HG03460 (cell line): Measurements from ENCODE around the gene HMGB2.

Experiments used
- ATAC-seq: cut with Tn5 transposase; IDR thresholded peaks from one replicate; pipeline ENCODE4 v1.9.1; 2021; ENCODE audit not compliant: unreplicated experiment

HMGB2 gene

DNA sequence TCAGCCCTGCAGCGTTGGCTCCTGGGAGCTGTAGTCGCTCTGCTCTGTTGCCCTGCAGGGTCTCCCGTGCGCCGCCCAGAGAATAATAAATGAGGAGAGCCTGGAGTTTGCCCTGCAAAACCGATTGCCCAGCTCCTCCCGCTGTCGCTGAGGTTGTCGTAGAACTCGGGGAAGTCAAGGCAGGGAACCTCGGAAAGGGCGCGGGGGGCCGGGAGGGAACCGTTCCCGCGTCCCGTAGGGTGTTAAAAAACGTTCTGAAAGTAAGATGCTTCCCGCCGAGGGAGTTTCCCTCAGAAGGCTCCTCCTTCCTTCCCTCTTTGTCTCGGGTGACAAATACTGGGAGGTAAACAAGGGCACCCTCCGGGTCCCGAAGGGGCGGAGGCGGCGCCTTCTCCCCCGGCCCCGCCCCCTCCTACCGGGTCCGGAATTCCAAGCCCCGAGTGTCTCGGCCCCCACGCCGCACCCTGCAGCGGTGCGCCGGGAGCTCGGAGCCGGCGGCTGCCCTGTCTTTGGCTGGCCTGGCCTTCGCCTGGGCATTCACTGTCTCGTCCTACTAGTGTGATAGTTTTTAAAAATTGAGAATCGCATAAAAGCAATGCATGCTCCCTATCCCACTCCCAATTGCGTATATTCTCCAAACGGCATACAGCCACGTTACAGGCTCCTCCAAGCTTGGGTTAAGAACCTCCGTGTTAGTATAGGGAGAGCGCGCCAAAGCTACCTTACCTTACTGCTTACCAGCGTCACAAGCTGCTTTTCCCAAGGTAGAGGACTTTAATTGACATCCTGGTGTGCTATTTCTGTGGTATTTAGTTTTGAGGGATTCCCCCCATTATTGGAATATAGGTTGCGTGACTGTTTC is 964 bp upstream of the HMGB2 start:
- ATAC-seq = peak; percentile 31

DNA sequence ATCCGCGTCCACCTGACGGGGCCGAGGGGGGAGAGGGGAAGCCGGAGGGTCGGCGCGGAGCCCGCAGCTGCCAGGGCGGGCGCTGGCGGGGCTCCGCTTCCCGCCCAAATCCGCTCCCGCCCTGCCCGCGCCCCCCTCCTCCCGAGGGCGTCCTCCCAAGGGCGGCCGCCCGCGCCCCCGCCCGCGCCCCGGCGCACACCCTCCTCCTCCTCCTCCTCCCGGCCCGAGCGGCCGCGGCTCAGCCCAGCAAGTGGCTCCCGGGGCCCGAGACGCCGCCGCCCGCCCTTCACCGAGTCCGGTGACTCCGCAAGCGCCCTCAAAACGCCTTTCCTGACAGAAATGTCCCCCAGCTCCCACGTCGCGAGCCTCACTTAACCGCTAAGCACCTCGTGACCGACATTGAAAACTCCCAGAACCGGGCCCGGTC is 487 bp downstream of the HMGB2 start:
- peak; percentile 2 for ATAC-seq

DNA sequence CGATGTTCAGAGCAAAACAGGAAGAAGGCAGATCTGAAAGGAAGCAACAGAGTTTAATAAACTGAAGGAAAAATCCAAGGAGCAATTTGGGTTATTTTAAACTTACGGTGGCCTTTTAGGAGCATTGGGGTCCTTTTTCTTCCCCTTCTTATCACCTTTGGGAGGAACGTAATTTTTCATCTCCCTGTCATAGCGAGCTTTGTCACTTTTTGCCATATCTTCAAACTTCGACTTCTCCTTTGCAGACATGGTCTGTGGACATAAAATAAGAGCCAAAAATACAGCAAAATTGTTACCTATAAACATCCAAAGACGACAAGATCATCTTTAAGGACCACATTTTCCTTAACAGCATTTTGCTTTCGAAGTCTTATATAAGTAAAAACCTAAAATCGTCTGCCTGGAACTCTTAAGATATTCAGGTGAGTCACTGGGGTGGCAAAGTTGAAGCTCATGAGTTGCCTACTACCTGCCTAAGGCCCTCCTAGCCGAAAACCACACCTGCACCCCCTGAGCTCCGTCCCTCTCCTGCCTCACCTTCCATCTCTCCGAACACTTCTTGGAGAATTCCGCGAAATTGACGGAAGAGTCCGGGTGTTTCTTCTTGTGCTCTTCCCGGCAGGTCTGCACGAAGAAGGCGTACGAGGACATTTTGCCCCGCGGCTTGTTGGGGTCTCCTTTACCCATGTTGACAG is 1.0 kb downstream of the HMGB2 start:
- ATAC-seq = no peak

DNA sequence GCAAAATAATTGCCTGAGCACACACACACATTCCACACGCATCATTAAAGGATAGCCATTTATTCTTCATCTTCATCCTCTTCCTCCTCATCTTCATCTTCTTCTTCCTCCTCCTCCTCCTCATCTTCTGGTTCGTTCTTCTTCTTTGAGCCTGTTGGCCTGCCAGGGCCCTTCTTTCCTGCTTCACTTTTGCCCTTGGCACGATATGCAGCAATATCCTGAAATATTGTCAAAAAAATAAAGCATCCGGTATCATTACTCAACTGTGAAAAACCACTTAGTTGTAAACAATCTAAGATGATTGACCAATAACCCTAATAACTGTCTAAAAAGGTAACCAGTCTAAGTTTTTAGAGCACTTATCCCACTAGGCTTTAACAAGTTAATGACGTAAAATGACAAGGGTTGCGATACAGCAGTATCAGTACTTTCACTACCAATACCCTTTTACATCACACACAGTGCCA is 2.1 kb downstream of the HMGB2 start:
- ATAC-seq = no peak

DNA sequence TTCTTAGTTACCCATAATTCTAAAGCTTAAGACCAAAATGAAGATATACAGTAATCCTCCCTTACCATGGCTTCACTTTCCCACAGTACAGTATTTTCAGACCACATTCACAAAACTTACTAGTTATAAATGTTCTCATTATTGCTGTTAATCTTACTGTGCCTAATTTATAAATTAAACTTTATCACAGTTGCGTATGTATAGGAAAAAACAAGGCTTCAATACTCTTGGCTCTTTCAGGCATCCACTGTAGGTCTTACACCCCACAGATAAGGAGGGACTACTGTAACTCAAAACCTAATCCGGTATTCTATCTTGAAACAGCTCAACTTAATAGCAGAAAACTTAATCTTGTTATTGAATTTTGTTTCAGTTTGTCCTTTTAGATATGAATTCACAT is 3.6 kb downstream of the HMGB2 start:
- ATAC-seq = no peak

DNA sequence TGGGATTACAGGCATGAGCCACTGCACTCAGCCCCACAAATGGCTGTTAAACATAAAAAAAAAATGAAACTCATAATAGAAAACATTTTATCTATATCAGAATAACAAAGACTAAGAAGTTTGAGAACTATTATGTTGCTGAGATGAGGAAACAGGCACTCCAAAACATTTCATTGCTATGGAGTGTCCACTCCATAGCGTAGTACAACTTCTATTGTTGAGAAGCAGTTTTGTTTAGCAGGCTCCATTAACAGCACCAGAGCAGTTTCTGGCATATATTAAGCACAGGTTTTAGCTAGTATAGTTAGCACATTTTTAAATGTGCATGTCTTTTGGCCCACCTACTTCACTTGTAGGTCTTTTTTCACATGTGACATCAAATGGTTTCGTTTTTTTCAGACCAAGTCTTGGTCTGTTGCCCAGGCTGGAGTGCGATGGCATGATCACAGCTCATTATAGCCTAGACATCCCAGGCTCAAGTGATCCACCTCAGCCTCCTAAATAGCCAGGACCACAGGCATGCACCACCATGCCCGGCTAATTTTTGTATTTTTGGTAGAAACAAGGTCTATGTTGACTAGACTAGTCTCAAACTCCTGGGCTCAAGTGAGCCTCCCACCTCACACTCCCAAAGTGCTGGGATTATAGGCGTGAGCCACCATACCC is 5.8 kb downstream of the HMGB2 start:
- no peak for ATAC-seq

DNA sequence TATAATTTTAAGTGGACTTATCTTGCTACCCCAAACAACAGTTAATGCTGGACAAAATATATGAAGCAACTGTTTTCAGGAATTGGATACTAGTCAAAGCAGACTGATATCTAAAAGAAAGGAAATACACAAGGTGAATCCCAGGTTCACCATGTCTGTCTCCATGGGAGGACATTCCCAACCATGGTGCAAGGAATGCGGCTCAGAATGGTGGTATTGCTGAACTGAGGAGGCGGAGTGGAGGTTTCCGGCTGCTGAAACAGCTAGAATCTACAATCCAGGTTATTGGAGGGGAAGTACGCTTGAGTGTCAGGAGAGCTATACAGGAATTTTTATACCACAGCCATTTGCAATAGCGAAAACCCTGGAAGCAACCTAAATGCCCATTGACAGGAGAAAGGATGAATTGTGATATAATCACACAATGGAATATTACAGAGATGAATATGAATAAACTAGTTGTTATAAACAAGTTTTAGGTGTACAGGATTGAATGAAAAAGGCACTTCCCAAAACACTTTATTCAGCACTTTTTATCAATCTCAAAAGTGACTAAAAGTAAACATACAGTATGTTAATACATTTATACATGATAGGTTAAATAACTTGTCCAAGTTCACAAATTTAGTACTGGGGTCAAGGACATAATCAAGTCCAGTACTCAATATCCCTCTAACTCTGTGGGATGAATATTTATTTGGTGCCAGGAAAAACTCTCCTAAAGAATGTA is 9.0 kb downstream of the HMGB2 start:
- no peak for ATAC-seq

DNA sequence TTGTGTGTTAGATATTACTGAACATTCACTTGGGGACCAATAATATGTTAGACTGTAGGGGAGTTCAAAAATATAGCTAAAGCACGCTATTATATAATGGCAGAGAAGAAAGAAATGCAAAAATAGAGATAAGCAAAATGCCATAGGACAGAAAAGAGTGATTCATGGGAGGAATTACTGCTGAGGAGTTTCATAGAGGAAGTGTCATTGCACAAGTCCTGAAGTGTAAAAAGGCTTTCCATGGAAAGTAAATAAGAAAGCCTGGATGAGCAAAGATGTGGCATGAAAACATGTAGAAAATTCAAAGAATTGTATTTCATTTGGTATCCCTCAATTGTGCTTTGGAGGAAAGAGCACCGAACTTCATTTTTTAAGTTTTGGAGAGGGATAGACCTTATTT is 14.5 kb downstream of the HMGB2 start:
- ATAC-seq = no peak

DNA sequence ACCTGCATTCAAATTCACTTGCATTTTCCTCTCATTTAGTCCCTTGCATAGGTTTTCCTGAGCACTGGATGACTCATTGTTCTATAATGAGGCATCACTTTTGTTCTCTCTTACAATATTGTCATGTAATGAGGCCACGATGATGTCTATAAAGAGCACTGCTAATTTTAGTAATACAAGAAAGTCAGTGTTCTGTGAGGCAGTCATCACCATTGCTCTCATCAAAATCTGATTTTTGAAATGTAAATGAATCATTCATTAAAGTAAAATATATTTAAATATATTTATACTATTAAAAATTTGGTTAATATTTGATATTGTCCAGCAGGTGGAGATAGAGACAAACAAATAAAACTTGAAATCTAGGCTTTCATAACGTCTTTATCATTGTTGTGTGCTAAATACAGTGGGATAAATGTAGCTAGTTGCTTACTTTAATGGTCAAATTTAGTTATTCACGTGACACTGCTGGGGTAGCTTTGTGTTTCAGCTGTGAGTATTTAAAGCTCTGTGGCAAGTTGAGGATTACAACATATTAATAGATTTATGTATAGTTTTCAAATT is 15.4 kb downstream of the HMGB2 start:
- no peak for ATAC-seq

DNA sequence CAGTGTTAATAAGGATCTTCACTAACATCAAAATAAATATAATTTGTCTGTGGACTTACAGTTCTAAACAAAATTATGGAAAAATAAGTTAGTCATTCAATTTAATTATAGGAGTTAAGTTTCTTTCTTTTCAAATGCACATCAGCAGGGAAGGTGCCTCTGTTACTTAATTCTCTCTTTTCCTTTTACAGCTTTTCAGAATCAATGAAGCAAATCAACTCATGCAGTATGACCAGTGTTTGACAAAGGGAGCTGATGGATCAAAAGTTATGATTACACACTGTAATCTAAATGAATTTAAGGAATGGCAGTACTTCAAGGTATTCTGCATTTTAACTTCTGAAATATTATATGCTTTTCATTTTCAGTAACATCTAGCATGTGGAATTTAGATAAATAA is 15.9 kb downstream of the HMGB2 start:
- no peak for ATAC-seq

DNA sequence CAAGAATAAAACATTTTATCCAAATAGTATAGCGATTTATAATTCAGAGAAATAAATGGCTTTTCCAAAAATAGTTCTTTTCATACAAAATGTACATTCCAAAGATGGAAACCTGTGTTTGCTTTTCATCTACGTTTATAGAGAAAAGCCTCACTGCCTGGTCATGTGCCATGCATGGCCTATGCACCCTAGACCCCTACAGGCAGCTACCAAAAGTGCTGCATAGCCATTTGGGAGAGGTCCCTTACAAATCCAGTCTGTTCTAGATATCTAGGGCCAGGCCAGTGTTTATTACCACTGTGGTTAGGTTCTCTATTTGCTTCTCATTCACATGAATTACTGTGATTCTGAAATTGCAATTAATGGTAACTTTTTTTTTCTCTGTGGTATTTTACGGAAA is 17.2 kb downstream of the HMGB2 start:
- ATAC-seq = no peak

DNA sequence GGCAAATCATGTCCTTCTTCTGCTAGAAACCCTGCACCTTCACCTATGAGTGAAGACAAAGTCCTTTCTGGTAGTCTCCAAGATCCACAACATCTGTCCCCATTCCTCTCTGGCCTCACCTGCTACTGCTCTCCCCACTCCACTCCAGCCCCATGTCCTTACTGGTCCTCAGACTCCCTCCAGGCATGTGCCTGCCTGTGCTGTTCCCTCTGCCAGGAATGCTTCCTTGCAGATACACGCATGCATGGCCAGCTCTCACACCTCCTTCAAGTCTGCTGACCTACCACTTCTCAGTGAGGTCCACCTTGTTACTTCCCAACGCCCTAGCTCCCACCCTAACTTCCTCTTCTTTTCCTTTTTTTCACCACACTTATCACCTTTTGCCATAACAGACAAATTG is 18.1 kb downstream of the HMGB2 start:
- no peak for ATAC-seq

DNA sequence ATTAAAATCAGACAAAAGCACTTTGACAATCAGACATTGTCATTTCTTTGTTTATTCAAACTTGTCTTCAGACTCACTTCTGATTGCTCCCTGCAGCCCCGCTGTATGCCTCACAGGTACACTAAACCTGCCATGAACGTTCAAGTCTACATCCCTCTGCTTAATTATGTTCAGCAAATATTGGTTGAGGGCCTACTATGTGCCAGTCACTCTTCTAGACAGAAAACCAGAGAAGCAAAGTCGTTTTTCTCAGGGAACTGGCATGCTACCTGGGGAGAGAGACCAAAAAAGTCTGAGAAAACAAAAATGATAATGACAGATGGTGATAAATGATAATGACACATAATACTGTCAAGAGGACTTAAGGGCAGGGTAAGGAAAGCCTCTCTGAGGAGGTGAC is 19.4 kb downstream of the HMGB2 start:
- no peak for ATAC-seq

DNA sequence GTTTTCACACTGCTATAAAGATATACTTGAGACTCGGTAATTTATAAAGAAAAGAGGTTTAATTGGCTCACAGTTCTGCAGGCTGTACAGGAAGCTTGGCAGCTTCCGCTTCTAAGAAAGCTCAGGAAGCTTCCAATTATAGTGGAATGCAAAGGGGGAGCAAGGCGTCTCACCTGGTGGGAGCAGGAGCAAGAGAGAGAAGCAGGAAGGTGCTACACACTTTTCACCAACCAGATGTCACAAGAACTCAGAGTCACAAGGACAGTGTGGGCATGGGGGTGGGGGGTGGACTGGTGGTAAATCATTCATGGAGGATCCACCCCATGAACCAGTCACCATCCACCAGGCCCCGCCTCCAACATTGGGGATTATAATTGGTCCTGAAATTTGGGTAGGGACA is 22.8 kb downstream of the HMGB2 start:
- no peak for ATAC-seq

DNA sequence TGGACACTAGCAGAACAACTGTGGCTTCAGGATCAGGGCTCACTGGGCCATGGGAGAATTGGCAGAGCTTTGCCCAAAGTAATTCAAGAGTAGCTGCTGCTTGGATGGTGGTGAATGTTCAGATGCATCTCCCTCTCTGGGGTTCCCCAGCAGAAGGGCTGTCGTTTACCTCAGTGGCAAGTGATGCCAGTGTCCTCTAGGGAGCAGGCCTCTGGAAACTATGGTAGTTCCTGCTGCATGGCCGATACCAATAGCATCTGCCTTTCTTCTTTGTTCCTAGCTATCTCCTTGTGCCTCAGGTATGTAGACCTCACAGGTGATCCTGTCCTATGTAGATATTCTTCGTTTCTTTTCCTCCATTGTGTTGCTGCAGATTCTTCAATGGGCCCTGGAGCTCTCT is 26.4 kb downstream of the HMGB2 start:
- no peak for ATAC-seq

DNA sequence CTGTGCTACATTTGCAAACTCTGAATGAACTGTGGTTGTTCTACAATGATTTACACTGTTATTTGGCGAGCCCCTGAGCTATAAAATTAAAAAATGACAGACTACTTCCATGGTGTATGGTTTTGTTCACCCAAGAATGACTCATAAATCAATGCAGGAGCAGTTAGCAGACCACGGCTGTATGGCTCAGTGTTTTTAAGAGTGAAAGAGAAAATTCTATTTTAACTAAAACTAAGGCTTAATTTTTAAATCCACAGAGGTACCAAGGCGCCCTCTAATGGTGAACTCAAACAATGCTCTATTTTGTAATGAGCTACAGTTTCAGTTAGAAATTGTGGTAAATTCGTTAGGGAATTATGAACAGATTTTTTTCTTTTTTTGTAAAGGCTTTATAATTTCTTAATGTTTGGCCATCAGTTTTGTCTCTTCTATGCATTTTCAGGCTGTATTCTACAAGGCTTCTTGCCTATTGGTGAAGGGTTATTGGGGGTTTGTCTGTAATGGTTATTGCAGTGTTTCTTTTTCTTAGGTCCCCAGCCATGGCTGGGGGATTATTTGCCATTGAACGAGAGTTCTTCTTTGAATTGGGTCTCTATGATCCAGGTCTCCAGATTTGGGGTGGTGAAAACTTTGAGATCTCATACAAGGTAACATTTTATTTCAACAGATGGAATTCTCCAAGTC is 32.5 kb downstream of the HMGB2 start:
- no peak for ATAC-seq

DNA sequence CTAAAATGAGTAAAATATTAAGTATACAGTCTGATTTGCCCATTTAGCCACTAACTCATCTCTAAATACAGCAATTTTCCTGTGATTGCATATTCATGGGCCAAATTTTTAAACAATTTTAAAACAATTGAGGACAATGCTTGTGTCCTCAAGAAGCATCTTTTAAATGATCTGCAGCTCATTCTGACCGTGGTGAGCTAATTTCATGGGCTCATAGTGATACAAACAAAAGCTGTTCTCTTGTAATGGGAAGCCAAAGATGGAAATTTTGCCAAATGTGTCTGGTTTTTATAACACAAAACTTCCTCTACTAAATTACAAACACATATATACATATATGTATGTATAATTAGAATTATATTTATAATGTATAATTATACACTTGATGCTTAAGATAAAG is 39.7 kb downstream of the HMGB2 start:
- ATAC-seq = no peak

DNA sequence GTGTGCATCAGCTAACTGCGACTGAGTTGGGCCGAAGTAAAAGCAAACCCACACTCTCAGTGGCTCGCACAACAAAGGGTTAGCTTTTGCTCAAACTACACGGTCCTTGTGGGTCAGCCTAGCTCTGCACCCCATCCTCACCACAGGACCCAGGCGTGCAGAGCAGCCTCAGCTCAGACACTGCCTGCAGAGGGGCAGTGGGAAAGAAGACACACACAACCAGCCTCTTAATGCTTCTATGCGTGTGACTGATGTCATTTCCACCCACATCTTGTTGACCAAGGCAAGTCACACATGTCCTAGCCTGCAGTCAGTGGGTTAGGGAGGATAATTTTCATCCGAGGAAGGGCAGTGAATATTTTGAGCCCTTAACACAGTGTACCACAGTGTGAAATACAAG is 40.5 kb downstream of the HMGB2 start:
- no peak for ATAC-seq

DNA sequence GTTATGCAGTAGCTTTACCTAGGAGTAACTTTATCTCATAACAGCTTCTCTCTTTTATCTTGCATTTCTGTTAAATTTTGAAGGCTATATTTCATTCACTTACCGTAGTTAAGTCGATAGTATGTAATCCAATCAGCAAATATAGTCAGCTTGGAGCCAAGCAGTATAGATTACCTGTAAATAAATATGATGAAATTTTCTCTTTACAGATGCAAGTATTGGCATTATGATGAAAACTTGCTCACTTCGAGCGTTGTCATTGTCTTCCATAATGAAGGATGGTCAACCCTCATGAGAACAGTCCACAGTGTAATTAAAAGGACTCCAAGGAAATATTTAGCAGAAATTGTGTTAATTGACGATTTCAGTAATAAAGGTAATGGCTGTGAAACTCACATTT is 42.3 kb downstream of the HMGB2 start:
- no peak for ATAC-seq

DNA sequence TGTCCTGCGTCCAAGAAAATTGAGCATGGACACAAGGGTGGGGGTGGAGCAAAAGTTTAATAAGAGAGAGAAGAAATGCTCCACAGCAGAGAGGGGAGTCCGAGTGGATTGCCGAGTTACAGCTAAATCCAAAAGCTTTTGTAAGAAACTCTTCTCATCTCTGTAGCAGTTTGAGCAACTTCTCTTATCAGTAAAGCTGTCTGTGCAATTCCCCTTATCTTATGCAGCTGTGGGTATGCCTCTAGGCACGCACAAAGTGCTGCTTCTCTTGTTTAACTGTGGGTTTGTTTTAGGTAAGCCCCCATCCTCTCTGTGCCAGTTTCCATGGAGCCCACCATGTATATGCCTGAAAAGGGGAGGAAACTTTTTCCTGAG is 44.8 kb downstream of the HMGB2 start:
- ATAC-seq = no peak
